A673 (cell line): Measurements from ENCODE around the gene CELSR3. TPM values are rescaled to one million over a fixed set of nuclear protein-coding genes. Genes with fewer than 3 reads are reported as not detected.

ENCODE experiments used
- BruUV-seq: library from RNA; stranded (reverse); fragments of 400-500 nt; replicated peaks from 2 replicates; lab custom pipeline; 2021; lab: Mats Ljungman, UMichigan
- CTCF ChIA-PET: fragments of 300-600 bp; sonication (Branson Sonifier 250); formaldehyde crosslinking; loops from one replicate; lab custom pipeline; 2022; ENCODE audit warnings: antibody characterized with exemption; lab: Charles Lee
- POLR2A ChIA-PET: fragments of 300-600 bp; sonication (Branson Sonifier 250); formaldehyde crosslinking; loops from one replicate; lab custom pipeline; 2022; ENCODE audit warnings: antibody characterized with exemption; ENCODE audit not compliant: low non-redundant PET; lab: Charles Lee
- DNase-seq: peaks from one replicate; pipeline ENCODE4 v3.0.0-alpha.2; 2015; ENCODE audit warnings: low spot score
- H3K27ac ChIP-seq: fragments of 200-600 bp; sonication (generic); 2 replicates; pipeline ENCODE4 v1.5.1; 2016; ENCODE audit warnings: mixed run types, low read depth, mild to moderate bottlenecking, mixed read lengths, antibody characterized with exemption, low read length; ENCODE audit not compliant: poor library complexity, severe bottlenecking
- H3K27me3 ChIP-seq: fragments of 200-600 bp; sonication (generic); replicated peaks from 2 replicates; pipeline ENCODE4 v1.6.1; 2017; ENCODE audit warnings: mixed run types, low read depth, mild to moderate bottlenecking, mixed read lengths, antibody characterized with exemption, low read length; ENCODE audit not compliant: insufficient read depth, poor library complexity
- H3K36me3 ChIP-seq: fragments of 200-600 bp; sonication (generic); 2 replicates; pipeline ENCODE4 v1.6.1; 2016; ENCODE audit warnings: mixed run types, mild to moderate bottlenecking, mixed read lengths, antibody characterized with exemption, low read length; ENCODE audit not compliant: insufficient read depth, poor library complexity, severe bottlenecking
- H3K4me1 ChIP-seq: fragments of 200-600 bp; sonication (generic); 2 replicates; pipeline ENCODE4 v1.6.1; 2017; ENCODE audit warnings: mixed run types, mild to moderate bottlenecking, mixed read lengths, antibody characterized with exemption, low read length; ENCODE audit not compliant: insufficient read depth, poor library complexity, severe bottlenecking
- H3K4me3 ChIP-seq: fragments of 200-600 bp; sonication (generic); 2 replicates; pipeline ENCODE4 v1.5.1; 2016; ENCODE audit warnings: low read depth, mixed run types, mild to moderate bottlenecking, mixed read lengths, low read length; ENCODE audit not compliant: poor library complexity, severe bottlenecking
- H3K9me3 ChIP-seq: fragments of 200-600 bp; sonication (generic); 2 replicates; pipeline ENCODE4 v1.6.1; 2016; ENCODE audit warnings: mixed run types, low read depth, mild to moderate bottlenecking, mixed read lengths, antibody characterized with exemption, low read length; ENCODE audit not compliant: poor library complexity, severe bottlenecking
- CTCF ChIP-seq: fragments of 300-800, 200-600 bp; sonication (generic); conservative IDR thresholded peaks from 2 replicates; pipeline ENCODE4 v1.5.1; 2017; ENCODE audit warnings: low read depth, mild to moderate bottlenecking, antibody characterized with exemption, low read length, moderate library complexity, mixed read lengths
- EZH2 ChIP-seq: fragments of 200-600 bp; sonication (generic); IDR thresholded peaks from 2 replicates; pipeline ENCODE4 v1.6.1; 2017; ENCODE audit warnings: borderline replicate concordance, low read depth, mild to moderate bottlenecking, mixed read lengths, antibody characterized with exemption, low read length; ENCODE audit not compliant: poor library complexity, severe bottlenecking
- intact Hi-C: fragments of 100-400 bp; cut with micrococcal nuclease; formaldehyde crosslinking; loops from one replicate; pipeline ENCODE4 v1.10.0; 2022; ENCODE audit not compliant: unreplicated experiment
- total RNA-seq: library from RNA; stranded (reverse); gene quantifications from 2 replicates; pipeline ENCODE4 v1.2.3, GENCODE V29; 2021

The CELSR3 gene
- total RNA-seq, 1 experiment from 2014 or later, result 1.2 TPM

GRCh38 chr3:48591886-48592518 is 70.7 kb downstream of the CELSR3 start:
- Histone ChIP-seq H3K4me3 (no peak overlapping the region), H3K36me3 (no peaks in the 10 kb centered on the region), H3K4me1 (peaks cover 12% of the 10 kb centered on the region), H3K9me3 (no peaks in the 10 kb centered on the region), H3K27ac (no peak overlapping the region), H3K27me3 (no peaks in the 10 kb centered on the region)
- POLR2A ChIA-PET, result no interaction called here
- intact Hi-C loops, result no loop called here
- no peak for DNase-seq
- TF ChIP-seq EZH2 (no peak), CTCF (no peak)
- CTCF ChIA-PET, result no interaction called here
- BruUV-seq, result no TSS peak

GRCh38 chr3:48591436-48591835 is 71.2 kb downstream of the CELSR3 start:
- no TSS peak for BruUV-seq
- H3K9me3 ChIP-seq, result no peaks in the 10 kb centered on the region
- H3K27ac ChIP-seq, result no peak overlapping the region
- H3K4me1 ChIP-seq, result peaks cover 12% of the 10 kb centered on the region
- no peaks in the 10 kb centered on the region for H3K36me3 ChIP-seq
- H3K4me3 ChIP-seq, result no peak overlapping the region
- no peak for DNase-seq
- ChIA-PET POLR2A (no interaction called here), CTCF (no interaction called here)
- no peaks in the 10 kb centered on the region for H3K27me3 ChIP-seq
- TF ChIP-seq CTCF, result no peak
- no peak for TF ChIP-seq EZH2
- intact Hi-C loops, result no loop called here

- Histone ChIP-seq H3K9me3 (no peaks in the 10 kb centered on the region), H3K27me3 (no peaks in the 10 kb centered on the region), H3K27ac (no peak overlapping the region), H3K36me3 (no peaks in the 10 kb centered on the region), H3K4me3 (no peak overlapping the region), H3K4me1 (no peaks in the 10 kb centered on the region)
- BruUV-seq, result no TSS peak
- no peak for DNase-seq
- intact Hi-C loops, result no loop called here
- POLR2A ChIA-PET, result no interaction called here
- no peak for TF ChIP-seq CTCF
- no peak for TF ChIP-seq EZH2
- CTCF ChIA-PET, result no interaction called here
These were observed 74.5 kb downstream of the CELSR3 start for GRCh38 chr3:48588230-48588629.
